ENCODE data around the gene TBC1D2B. TPM values are rescaled to one million over a fixed set of nuclear protein-coding genes. Genes with fewer than 3 reads are reported as not detected.

The TBC1D2B gene
- total RNA-seq, 1 experiment from 2014 or later: 50.0 TPM

GRCh38 chr15:78111788-78112187 lies 34.3 kb upstream of the TBC1D2B start:
- H3K9me3 Mint-ChIP-seq (ENCODE audit: low read depth, unreplicated experiment): no peaks in the 10 kb centered on the region
- TF ChIP-seq CTCF (IDR thresholded peaks at IDR 0.05; ENCODE audit: unreplicated experiment): no peak
- no peak overlapping the region for H3K4me3 Mint-ChIP-seq (ENCODE audit: low read depth, unreplicated experiment)
- intact Hi-C loops (cut with micrococcal nuclease; ENCODE audit: unreplicated experiment): no loop called here
- CTCF ChIA-PET: interaction anchor here (0.9 to 3.5 kb wide), 3 partner anchors 84 to 152 kb away, joined by 3 to 33 read pairs (median 15); no protein-coding TSS in a partner anchor
- H3K4me1 Mint-ChIP-seq (ENCODE audit: low read depth, unreplicated experiment): peaks cover 8% of the 10 kb centered on the region
- H3K27ac Mint-ChIP-seq (ENCODE audit: unreplicated experiment): no peak overlapping the region
- H3K36me3 Mint-ChIP-seq (ENCODE audit: insufficient read depth, unreplicated experiment): peaks cover 4% of the 10 kb centered on the region
- BruUV-seq (replicated peaks): no TSS peak
- H3K27me3 Mint-ChIP-seq (ENCODE audit: unreplicated experiment): no peaks in the 10 kb centered on the region
- DNase-seq: no peak

GRCh38 chr15:78110916-78111475 lies 33.5 kb upstream of the TBC1D2B start:
- CTCF ChIA-PET: interaction anchor here (3.5 kb wide), 1 partner anchor 85 kb away, joined by 33 read pairs; no protein-coding TSS in a partner anchor
- BruUV-seq (replicated peaks): no TSS peak
- H3K36me3 Mint-ChIP-seq (ENCODE audit: insufficient read depth, unreplicated experiment): peaks cover 4% of the 10 kb centered on the region
- no peak overlapping the region for H3K27ac Mint-ChIP-seq (ENCODE audit: unreplicated experiment)
- H3K9me3 Mint-ChIP-seq (ENCODE audit: low read depth, unreplicated experiment): no peaks in the 10 kb centered on the region
- intact Hi-C loops (cut with micrococcal nuclease; ENCODE audit: unreplicated experiment): no loop called here
- peaks cover 12% of the 10 kb centered on the region for H3K4me1 Mint-ChIP-seq (ENCODE audit: low read depth, unreplicated experiment)
- H3K27me3 Mint-ChIP-seq (ENCODE audit: unreplicated experiment): no peaks in the 10 kb centered on the region
- TF ChIP-seq CTCF (IDR thresholded peaks at IDR 0.05; ENCODE audit: unreplicated experiment): no peak
- DNase-seq: no peak
- H3K4me3 Mint-ChIP-seq (ENCODE audit: low read depth, unreplicated experiment): no peak overlapping the region

GRCh38 chr15:78110096-78110495 lies 32.6 kb upstream of the TBC1D2B start:
- Mint-ChIP-seq H3K9me3 (ENCODE audit: low read depth, unreplicated experiment) (no peaks in the 10 kb centered on the region), H3K27me3 (ENCODE audit: unreplicated experiment) (no peaks in the 10 kb centered on the region), H3K36me3 (ENCODE audit: insufficient read depth, unreplicated experiment) (peaks cover 4% of the 10 kb centered on the region), H3K4me1 (ENCODE audit: low read depth, unreplicated experiment) (peaks cover 17% of the 10 kb centered on the region), H3K4me3 (ENCODE audit: low read depth, unreplicated experiment) (no peak overlapping the region), H3K27ac (ENCODE audit: unreplicated experiment) (no peak overlapping the region)
- BruUV-seq (replicated peaks): no TSS peak
- no peak for TF ChIP-seq CTCF (IDR thresholded peaks at IDR 0.05; ENCODE audit: unreplicated experiment)
- no peak for DNase-seq
- CTCF ChIA-PET: interaction anchor here (3.8 kb wide), 1 partner anchor 143 kb away, joined by 30 read pairs; no protein-coding TSS in a partner anchor
- intact Hi-C loops (cut with micrococcal nuclease; ENCODE audit: unreplicated experiment): no loop called here

- H3K4me1 Mint-ChIP-seq (ENCODE audit: low read depth, unreplicated experiment): peaks cover 17% of the 10 kb centered on the region
- no peak for DNase-seq
- no peak overlapping the region for H3K4me3 Mint-ChIP-seq (ENCODE audit: low read depth, unreplicated experiment)
- H3K27me3 Mint-ChIP-seq (ENCODE audit: unreplicated experiment): no peaks in the 10 kb centered on the region
- intact Hi-C loops (cut with micrococcal nuclease; ENCODE audit: unreplicated experiment): no loop called here
- TF ChIP-seq CTCF (IDR thresholded peaks at IDR 0.05; ENCODE audit: unreplicated experiment): no peak
- BruUV-seq (replicated peaks): no TSS peak
- H3K36me3 Mint-ChIP-seq (ENCODE audit: insufficient read depth, unreplicated experiment): peaks cover 4% of the 10 kb centered on the region
- H3K27ac Mint-ChIP-seq (ENCODE audit: unreplicated experiment): no peak overlapping the region
- H3K9me3 Mint-ChIP-seq (ENCODE audit: low read depth, unreplicated experiment): no peaks in the 10 kb centered on the region
- CTCF ChIA-PET: interaction anchor here (0.6 to 3.8 kb wide), 9 partner anchors 22 to 206 kb away, joined by 3 to 40 read pairs (median 5); partner anchors contain the start of gene CIB2
These were observed 31.6 kb upstream of the TBC1D2B start for GRCh38 chr15:78109156-78109555.
